GM10847 (cell line): ENCODE measurements around the gene CRYAB.

Experiments
- POLR2A ChIP-seq: IDR thresholded peaks from 2 replicates; pipeline ENCODE4 v1.6.1; 2011; ENCODE audit not compliant: insufficient read length; ENCODE audit errors: extremely low read depth

CRYAB gene

DNA sequence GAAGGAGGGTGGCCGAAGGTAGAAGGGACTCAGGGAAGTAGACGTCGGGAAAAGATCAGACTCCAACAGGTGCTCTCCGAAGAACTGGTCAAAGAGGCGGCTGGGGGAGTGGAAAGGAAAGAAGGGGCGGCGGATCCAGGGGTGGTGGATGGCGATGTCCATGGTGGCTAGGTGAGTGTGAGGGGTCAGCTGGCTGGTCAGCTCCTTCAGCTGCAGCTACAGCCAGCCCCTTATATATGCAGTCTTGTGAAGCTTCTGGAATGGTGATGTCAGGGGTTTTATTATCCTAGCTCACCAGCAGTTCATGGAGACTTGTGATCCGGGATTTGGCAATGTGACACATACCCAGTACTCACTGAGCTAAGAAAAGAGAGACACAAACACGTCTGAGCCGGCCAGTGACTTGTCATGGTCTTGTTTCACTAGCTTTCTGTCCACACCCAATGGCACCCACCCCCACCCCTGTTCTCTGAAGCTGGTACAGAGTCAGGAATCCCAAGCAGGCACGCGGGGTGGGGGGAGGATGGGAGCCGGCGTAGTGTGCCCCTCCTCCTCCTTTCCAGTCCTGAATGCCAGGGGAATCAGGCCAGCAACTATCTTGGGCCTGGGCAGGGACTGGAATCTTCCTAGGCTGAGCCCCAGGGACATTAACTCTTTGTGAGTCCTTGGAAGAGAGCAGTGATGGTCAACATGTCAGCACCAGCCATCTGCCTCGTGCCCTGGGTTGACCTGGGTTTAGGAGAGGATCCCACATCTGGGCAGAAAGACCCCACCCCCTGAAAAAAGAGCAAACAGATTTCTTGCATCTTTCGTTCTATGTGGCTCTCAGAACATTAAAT, at the start of gene CRYAB:
Gene CRYAB, minus strand, starts transcription at position 208 of the 839 bp plus-strand sequence. Its CDS starts 46 bp downstream, at position 162.
- TF ChIP-seq POLR2A = no peak

GRCh38 chr11:111960916-111961315, 49.3 kb upstream of the CRYAB start:
- TF ChIP-seq POLR2A = no peak

DNA sequence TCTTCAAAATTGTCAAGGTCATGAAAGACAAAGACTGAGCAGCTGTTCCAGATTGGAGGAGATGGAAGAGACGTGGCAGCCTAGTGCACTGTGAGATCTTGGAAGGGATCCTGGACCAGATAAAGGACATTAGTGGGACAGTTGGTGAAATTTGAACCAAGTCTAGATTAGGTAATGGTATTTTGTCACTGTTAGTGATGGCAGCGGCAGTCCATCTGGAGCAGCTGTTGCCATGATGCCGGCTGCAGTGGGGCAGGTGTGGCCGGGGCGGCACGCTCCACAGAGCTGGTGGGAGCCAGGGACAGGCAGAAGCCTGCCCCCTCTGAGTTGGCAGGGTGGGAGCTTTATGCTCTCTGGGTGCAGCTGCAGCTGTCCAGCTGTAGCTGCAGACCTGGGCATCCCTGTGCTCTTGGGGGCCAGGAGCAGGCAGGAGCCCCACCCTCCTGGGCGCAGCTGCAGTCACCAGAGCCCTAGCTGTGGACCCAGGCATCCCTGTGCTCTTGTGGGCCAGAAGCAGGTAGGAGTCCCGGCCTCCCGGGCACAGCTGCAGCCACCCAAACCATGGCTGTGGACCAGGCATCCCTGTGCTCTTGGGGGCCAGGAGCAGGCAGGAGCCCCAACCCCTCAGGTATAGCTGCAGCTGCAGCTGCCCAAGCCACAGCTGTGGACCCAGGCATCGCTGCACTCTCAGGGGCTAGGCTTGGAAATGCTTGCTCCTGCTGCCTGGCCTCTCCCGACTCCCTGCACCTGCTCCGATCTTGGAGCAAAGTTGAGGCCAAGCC, 46.3 kb upstream of the CRYAB start:
- TF ChIP-seq POLR2A = no peak

DNA sequence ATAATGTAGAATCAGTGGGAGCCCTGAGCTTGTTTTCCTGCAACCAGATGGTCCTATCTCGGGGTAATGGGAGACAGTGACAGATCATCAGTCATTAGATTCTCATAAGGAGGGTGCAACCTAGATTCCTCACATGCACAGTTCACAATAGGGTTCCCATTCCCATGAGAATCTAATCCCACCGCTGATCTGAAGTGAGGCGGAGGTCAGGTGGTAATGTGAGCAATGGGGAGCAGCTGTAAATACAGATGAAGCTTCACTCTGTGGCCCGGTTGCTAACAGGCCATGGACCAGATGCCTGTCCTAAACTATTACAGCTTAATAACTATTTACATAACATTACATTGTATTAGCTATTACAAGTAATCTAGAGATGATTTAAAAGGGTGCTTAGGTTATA, 42.6 kb upstream of the CRYAB start:
- no peak for TF ChIP-seq POLR2A

DNA sequence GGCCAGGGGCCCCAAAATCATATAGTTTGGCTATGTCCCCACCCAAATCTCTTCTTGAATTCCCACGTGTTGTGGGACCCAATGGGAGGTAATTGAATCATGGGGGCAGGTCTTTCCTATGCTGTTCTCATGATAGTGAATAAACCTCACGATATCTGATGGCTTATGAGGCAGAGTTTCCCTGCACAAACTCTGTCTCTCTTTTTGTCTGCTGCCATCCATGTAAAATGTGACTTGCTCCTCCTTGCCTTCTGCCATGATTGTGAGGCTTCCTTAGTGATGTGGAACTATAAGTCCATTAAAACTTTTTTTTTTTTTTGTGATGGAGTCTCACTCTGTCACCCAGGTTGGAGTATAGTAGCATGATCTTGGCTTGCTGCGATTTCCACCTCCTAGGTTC, 40.0 kb upstream of the CRYAB start:
- TF ChIP-seq POLR2A = no peak

GRCh38 chr11:111949519-111950426, 38.2 kb upstream of the CRYAB start:
- TF ChIP-seq POLR2A = no peak

GRCh38 chr11:111947143-111947542, 35.6 kb upstream of the CRYAB start:
- no peak for TF ChIP-seq POLR2A

- no peak for TF ChIP-seq POLR2A
Observed at GRCh38 chr11:111946499-111946898, 34.9 kb upstream of the CRYAB start.

DNA sequence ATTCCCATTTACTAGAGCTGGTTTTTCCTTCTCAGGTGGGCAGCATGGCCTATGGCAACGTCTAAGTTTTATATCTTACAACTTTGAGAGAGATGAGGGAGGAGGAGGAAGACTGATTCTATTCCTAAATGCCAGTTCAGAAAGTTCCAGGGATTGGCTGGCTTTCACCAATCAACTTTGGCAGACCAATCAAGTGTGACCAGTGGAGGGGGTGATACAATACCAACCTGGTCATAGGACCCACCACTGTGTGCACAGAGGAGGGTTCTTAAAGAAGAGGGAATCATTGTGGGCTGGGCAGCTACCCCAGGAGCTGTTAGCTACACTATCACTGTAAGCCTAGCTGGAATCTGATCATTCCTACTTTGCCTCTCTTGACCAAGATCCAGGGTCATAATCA, 33.6 kb upstream of the CRYAB start:
- no peak for TF ChIP-seq POLR2A

DNA sequence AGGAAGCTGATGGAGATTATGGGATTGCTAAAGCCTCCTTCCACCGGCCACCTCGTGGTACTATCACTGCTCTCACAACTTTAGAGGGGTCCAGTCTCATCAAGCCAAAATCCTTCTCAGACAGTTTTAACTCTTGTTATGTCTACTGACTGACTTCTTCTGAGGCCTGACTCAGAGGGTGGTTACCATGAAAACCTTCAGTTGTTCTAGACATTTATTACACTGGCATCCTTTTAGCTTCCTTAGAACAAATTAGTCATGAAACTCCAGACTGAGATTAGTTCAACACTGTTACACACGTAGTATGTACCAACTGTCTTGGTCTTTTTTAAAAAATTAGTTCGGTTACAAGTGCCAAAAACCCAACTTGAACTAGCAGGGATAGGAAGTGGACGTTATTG, 33.1 kb upstream of the CRYAB start:
- TF ChIP-seq POLR2A = no peak

DNA sequence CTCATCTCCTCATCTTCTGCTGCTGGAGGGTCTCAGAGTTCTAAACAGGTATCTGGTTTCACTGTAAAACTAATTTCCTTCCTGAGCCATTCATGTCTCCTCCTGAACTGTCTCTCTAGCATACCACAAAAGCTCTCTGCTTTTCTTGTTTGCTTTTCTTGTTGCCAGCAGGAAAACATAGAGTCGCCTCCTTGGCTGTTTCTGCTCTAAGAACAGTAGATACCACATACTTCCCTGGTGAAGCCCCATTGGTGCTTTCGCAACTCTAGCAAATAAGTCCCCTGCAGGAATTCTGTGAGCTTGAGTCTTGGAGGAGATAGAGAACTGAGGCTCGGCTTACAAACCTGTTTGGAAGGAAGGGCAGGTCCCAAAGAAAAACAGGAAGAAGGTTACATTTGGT, 32.6 kb upstream of the CRYAB start:
- TF ChIP-seq POLR2A = no peak

DNA sequence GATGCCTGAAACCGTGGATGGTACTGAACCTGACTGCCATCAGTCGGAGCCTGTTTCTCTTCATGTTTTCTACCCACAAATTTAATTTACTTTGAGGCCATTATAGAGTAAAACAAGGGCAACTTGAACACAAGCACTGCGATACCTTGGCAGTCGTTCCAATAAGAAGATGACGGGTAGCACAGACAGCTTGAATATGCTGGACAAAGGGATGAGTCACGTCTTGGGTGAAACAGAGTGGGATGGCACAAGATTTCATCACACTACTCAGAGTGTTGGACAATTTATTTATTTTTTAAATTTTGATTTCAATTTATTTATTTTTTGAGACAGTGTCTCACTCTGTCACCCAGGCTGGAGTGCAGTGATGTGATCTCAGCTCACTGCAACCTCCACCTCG, 31.3 kb upstream of the CRYAB start:
- no peak for TF ChIP-seq POLR2A

DNA sequence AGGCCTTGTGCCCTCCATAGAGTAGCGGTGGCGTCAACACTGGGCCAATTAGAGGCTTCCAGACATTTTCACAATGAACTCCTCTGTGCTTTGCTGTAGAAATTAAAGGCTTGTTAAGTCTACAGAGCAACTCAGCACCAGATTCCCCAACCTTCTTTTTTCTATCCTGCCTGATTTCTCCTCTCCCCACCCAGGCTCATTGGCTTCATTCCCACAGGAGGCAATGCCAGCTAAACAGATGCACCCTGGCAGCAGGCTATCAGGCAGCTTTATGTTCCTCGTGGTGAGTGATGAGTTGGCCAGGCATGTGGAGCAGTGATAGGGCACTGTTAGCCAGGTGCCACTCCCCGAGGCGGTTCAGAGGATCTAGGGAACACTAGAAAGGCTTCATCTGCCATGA, 30.4 kb upstream of the CRYAB start:
- TF ChIP-seq POLR2A = no peak

DNA sequence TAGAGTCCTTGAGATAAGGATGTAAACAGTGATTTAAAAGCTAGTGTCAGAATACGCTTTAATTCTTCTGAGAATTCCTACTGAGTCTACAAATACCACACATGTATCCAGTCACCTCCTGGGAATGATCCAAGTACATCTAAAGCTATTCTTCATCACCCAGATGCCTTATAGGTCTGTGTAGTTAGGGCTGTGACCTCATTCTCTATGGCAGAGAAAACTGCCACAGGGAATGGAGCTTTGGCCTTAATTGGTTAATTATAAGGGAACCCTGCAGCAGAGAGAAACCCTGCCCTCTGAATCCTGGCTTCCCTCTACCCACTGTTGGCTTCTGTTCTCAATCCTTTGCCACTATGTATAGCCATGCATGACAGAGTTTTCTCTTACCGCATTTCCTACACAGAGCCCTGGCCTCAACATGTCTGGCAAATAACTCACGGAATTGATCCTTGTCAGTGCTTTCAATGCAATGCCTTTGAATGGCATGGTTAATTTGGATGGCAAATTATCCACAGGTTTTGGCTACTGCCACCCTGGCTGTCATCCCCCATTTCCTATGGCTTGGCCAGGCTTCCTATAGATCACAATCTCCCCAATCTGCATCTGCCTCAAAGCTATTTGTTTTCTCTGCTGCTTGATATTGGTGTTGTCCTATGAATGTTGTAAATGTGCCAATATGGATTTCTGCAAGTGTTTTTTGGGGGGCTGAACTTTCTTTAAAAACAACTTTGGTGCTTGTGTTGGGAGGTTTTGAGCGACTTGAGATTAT, 28.4 kb upstream of the CRYAB start:
- TF ChIP-seq POLR2A = no peak
